ENCODE measurements around the gene CCDC158.
"Not testable (repeated sequence)": the region's sequence is repeated elsewhere in the genome, so short reads cannot be mapped to it uniquely, and the experiment has no call there.

The CCDC158 gene

GRCh38 chr4:76296286-76296820 lies 124.6 kb downstream of the CCDC158 start:
- H3K27ac ChIP-seq: no peak overlapping the region

GRCh38 chr4:76293772-76294171 lies 127.2 kb downstream of the CCDC158 start:
- H3K27ac ChIP-seq: no peak overlapping the region
- no peak overlapping the region for H3K4me3 ChIP-seq

More at GRCh38 chr4:76296286-76296820, 124.6 kb downstream of the CCDC158 start:
- H3K4me3 ChIP-seq: no peak overlapping the region

- Histone ChIP-seq H3K27ac (peak overlapping the region in 2 of 21 experiments; percentile 43 to 54), H3K4me3 (no peak overlapping the region)
These were observed 128.2 kb downstream of the CCDC158 start for GRCh38 chr4:76292730-76293129.

GRCh38 chr4:76287811-76288210 lies 133.1 kb downstream of the CCDC158 start:
- not testable (repeated sequence) for H3K4me3 ChIP-seq, H3K27ac ChIP-seq

GRCh38 chr4:76283900-76284299 lies 137.0 kb downstream of the CCDC158 start:
- Histone ChIP-seq H3K27ac (no peak overlapping the region), H3K4me3 (no peak overlapping the region)

GRCh38 chr4:76282941-76283689 lies 137.8 kb downstream of the CCDC158 start:
- no peak overlapping the region for H3K27ac ChIP-seq
- H3K4me3 ChIP-seq: no peak overlapping the region

- H3K4me3 ChIP-seq, H3K27ac ChIP-seq: not testable (repeated sequence)
These were observed 139.3 kb downstream of the CCDC158 start for GRCh38 chr4:76281594-76281993.

- Histone ChIP-seq H3K27ac (no peak overlapping the region), H3K4me3 (no peak overlapping the region)
These were observed 140.2 kb downstream of the CCDC158 start for GRCh38 chr4:76280488-76281441.

GRCh38 chr4:76279462-76279861 lies 141.5 kb downstream of the CCDC158 start:
- Histone ChIP-seq H3K27ac (no peak overlapping the region), H3K4me3 (no peak overlapping the region)

- Histone ChIP-seq H3K27ac (no peak overlapping the region), H3K4me3 (no peak overlapping the region)
These were observed 142.4 kb downstream of the CCDC158 start for GRCh38 chr4:76278583-76278982.

- H3K4me3 ChIP-seq: no peak overlapping the region
- no peak overlapping the region for H3K27ac ChIP-seq
These were observed 143.3 kb downstream of the CCDC158 start for GRCh38 chr4:76277667-76278066.

GRCh38 chr4:76276813-76277212 lies 144.1 kb downstream of the CCDC158 start:
- Histone ChIP-seq H3K4me3 (no peak overlapping the region), H3K27ac (no peak overlapping the region)

- Histone ChIP-seq H3K4me3 (no peak overlapping the region), H3K27ac (no peak overlapping the region)
These were observed 145.3 kb downstream of the CCDC158 start for GRCh38 chr4:76275486-76276124.

GRCh38 chr4:76272999-76273398 lies 147.9 kb downstream of the CCDC158 start:
- H3K4me3 ChIP-seq: no peak overlapping the region
- H3K27ac ChIP-seq: no peak overlapping the region

GRCh38 chr4:76272582-76272981 lies 148.4 kb downstream of the CCDC158 start:
- Histone ChIP-seq H3K27ac (no peak overlapping the region), H3K4me3 (no peak overlapping the region)

- H3K27ac ChIP-seq: no peak overlapping the region
- no peak overlapping the region for H3K4me3 ChIP-seq
These were observed 148.9 kb downstream of the CCDC158 start for GRCh38 chr4:76272073-76272472.

GRCh38 chr4:76271248-76271647 lies 149.7 kb downstream of the CCDC158 start:
- no peak overlapping the region for H3K27ac ChIP-seq

GRCh38 chr4:76270244-76271175 lies 150.4 kb downstream of the CCDC158 start:
- no peak overlapping the region for H3K27ac ChIP-seq

More at GRCh38 chr4:76271248-76271647, 149.7 kb downstream of the CCDC158 start:
- H3K4me3 ChIP-seq: no peak overlapping the region

GRCh38 chr4:76267811-76268210 lies 153.1 kb downstream of the CCDC158 start:
- H3K4me3 ChIP-seq: no peak overlapping the region
- no peak overlapping the region for H3K27ac ChIP-seq

More at GRCh38 chr4:76270244-76271175, 150.4 kb downstream of the CCDC158 start:
- no peak overlapping the region for H3K4me3 ChIP-seq
